Colonic mucosa (tissue), 4 donors: ENCODE data around the gene HOXB13. TPM values are rescaled to one million over a fixed set of nuclear protein-coding genes. Genes with fewer than 3 reads are reported as not detected.

Experiments
- DNase-seq: peaks from one replicate; pipeline ENCODE4 v3.0.0-alpha.2; 2020
- H3K27ac ChIP-seq: fragments of 200-600 bp; one replicate; pipeline ENCODE4 v1.8.0; 2021
- H3K27me3 ChIP-seq: fragments of 200-600 bp; one replicate; pipeline ENCODE4 v1.8.0; 2021
- H3K36me3 ChIP-seq: fragments of 200-600 bp; one replicate; pipeline ENCODE4 v1.8.0; 2021
- H3K4me1 ChIP-seq: fragments of 200-600 bp; one replicate; pipeline ENCODE4 v1.8.0; 2021; ENCODE audit warnings: mild to moderate bottlenecking
- H3K4me3 ChIP-seq: fragments of 200-600 bp; one replicate; pipeline ENCODE4 v1.8.0; 2021
- H3K9ac ChIP-seq, 2 donors: one replicate each; pipeline ENCODE4 v1.7.0; 2013; ENCODE audit warnings: control low read depth in 2 of 2, low read depth in 2 of 2, low read length in 2 of 2
- H3K9me3 ChIP-seq: fragments of 200-600 bp; one replicate; pipeline ENCODE4 v1.8.0; 2021
- intact Hi-C: fragments of 100-400 bp; cut with DNase I; formaldehyde crosslinking; loops from one replicate; pipeline ENCODE4 v1.14.1; 2022
- total RNA-seq, 2 donors: library from RNA; stranded (reverse); fragmentation: NEBNext Ultra II Directional in 1 of 2; extraction: Animal tissue kit (Norgen Biotek cat#: 25700) in 1 of 2; gene quantifications; one replicate each; pipeline ENCODE4 v1.2.1, GENCODE V29; 2021
- TF ChIP-seq, protein P1 (sequence below): fragments of 200-600 bp; IDR thresholded peaks from one replicate; pipeline ENCODE4 v1.8.0; 2022; ENCODE audit warnings: antibody characterized with exemption, mild to moderate bottlenecking
- donor health status: healthy.
- donor health status: DM: no; HTN: no; CAD: no.
- donor health status: DM: no; HTN: no; CAD: no.

The HOXB13 gene
- total RNA-seq, 2 donors from 2014 or later, result 82.9 to 122 TPM

DNA sequence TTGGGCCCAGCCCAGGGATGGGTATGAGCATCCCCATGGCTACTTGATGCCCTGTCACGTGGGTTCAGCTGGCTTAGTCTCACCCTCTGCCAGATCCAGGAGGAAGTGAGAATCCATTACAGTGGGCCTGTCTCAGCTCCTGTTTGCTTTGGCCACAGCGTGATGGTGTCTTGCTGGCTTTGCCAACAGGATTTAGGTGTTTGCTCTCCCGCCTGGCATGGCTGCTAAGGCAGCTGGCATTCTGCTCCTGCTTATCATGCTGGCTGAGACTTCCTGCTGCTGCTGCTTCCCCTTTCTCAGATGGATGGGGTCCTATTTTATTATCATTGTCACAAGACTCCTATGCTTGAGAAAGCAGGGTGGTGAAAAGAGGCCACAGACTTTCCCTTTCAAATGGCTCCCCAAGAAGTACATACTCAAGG is 28.3 kb upstream of the HOXB13 start:
- H3K4me1 ChIP-seq, result no peaks in the 10 kb centered on the region
- H3K4me3 ChIP-seq, result no peak overlapping the region
- no peaks in the 10 kb centered on the region for H3K36me3 ChIP-seq
- H3K9ac ChIP-seq, result no peak overlapping the region
- DNase-seq, result peak; percentile 67
- intact Hi-C loops, result no loop called here
- peak overlapping the region; percentile 45 for H3K27ac ChIP-seq
- TF ChIP-seq, protein P1, sequence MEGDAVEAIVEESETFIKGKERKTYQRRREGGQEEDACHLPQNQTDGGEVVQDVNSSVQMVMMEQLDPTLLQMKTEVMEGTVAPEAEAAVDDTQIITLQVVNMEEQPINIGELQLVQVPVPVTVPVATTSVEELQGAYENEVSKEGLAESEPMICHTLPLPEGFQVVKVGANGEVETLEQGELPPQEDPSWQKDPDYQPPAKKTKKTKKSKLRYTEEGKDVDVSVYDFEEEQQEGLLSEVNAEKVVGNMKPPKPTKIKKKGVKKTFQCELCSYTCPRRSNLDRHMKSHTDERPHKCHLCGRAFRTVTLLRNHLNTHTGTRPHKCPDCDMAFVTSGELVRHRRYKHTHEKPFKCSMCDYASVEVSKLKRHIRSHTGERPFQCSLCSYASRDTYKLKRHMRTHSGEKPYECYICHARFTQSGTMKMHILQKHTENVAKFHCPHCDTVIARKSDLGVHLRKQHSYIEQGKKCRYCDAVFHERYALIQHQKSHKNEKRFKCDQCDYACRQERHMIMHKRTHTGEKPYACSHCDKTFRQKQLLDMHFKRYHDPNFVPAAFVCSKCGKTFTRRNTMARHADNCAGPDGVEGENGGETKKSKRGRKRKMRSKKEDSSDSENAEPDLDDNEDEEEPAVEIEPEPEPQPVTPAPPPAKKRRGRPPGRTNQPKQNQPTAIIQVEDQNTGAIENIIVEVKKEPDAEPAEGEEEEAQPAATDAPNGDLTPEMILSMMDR, result no peak
- H3K27me3 ChIP-seq, result peaks cover 26% of the 10 kb centered on the region
- no peaks in the 10 kb centered on the region for H3K9me3 ChIP-seq

DNA sequence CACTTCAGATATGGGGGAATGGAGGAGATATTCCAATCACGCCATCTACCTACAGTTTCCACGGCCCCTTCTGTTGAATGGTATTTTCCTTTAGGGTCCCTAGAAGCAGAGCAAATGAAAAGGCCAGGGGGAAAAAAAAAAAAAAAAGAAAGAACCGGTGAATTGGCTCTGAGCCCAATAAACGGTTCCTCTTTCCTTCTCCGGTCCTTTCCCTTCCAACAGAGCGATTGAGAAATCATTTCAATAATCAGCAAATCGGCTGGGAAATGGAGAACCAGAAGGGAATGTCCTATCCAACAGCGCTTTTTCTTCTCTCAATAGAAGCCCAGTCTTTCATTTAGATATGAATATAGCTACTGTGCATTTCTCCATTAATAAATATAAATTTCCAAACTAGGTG is 26.8 kb upstream of the HOXB13 start:
- no peak overlapping the region for H3K9ac ChIP-seq
- TF ChIP-seq, protein P1, result no peak
- H3K4me1 ChIP-seq, result no peaks in the 10 kb centered on the region
- DNase-seq, result no peak
- H3K27me3 ChIP-seq, result peaks cover 38% of the 10 kb centered on the region
- intact Hi-C loops, result no loop called here
- H3K9me3 ChIP-seq, result no peaks in the 10 kb centered on the region
- no peak overlapping the region for H3K4me3 ChIP-seq
- H3K27ac ChIP-seq, result no peak overlapping the region
- H3K36me3 ChIP-seq, result no peaks in the 10 kb centered on the region

DNA sequence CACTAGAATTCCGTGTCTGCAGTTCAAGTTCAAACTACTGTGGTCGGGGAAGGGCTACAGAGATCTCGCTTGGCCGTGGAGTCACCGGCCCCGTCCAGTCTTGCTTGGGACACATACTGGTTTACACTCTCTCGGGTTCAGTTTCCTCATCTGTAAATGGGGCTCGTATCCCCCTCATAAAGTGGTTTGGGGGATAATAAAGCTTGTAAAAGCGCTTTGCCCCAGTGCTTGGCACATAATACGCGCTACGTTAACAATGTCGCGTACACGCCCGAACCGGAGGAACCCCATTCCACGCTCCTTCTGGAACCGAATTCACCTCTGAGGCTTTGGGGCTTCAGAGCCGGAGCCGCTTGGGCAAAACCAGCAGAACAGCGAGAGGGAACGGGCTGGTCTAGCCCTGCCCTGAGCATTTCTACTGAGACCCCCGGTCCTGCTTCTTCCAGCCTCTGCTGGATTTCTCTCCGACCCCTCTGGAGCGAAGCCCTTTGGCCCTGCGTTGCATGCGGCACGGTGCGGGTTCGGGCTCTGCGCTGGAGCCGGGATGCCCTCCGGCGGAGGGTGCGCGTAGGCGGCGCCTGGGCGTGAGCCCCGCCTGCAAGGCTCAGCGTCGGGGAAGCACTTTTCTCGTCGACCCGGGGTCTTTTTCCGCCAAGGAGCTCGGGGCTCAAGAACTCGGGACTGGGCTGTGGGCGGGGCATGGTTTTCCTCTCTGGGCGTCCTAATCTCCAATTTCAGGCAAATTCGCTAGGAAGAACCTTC is 26.1 kb upstream of the HOXB13 start:
- H3K9ac ChIP-seq, result no peak overlapping the region
- H3K27me3 ChIP-seq, result peaks cover 45% of the 10 kb centered on the region
- H3K9me3 ChIP-seq, result no peaks in the 10 kb centered on the region
- no peaks in the 10 kb centered on the region for H3K36me3 ChIP-seq
- H3K27ac ChIP-seq, result no peak overlapping the region
- no peak for DNase-seq
- no peaks in the 10 kb centered on the region for H3K4me1 ChIP-seq
- TF ChIP-seq, protein P1, result no peak
- intact Hi-C loops, result no loop called here
- no peak overlapping the region for H3K4me3 ChIP-seq

DNA sequence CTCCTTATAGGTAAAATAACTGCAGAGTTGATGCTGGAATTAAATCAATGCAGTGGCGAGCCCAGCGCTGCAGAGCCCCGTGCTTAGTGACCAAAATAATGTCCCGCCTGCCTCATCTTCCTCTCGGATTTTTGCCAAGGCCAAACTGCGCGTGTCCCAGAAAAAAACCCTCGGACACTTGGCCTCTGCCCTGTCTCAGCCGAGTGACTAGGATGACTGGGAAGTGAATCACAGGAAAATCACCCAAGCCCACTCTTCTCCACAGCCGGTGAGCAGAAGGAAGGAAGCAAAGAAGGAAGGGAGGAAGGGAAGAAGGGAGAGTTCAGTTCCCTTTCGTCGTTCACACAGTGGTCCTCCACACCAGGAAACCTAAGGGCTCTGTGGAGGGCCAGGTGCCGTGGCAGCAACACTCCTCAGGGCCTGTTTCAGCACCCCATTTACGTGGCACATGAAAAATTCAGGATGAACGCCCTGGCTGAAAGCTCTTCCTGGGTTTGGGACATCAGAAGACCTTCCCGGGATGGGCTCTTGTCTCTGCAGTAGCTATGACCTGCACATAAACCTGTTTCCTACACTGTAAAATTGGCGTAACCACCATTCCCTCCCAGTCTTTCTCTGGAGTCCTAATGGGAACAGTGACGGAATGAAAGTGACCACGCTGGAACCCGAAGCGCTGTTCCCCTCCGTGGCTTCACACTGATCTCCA is 25.4 kb upstream of the HOXB13 start:
- Histone ChIP-seq H3K9me3 (no peaks in the 10 kb centered on the region), H3K4me3 (no peak overlapping the region), H3K9ac (no peak overlapping the region), H3K4me1 (no peaks in the 10 kb centered on the region), H3K27me3 (peaks cover 49% of the 10 kb centered on the region), H3K36me3 (no peaks in the 10 kb centered on the region), H3K27ac (no peak overlapping the region)
- DNase-seq, result no peak
- intact Hi-C loops, result no loop called here
- TF ChIP-seq, protein P1, result no peak

DNA sequence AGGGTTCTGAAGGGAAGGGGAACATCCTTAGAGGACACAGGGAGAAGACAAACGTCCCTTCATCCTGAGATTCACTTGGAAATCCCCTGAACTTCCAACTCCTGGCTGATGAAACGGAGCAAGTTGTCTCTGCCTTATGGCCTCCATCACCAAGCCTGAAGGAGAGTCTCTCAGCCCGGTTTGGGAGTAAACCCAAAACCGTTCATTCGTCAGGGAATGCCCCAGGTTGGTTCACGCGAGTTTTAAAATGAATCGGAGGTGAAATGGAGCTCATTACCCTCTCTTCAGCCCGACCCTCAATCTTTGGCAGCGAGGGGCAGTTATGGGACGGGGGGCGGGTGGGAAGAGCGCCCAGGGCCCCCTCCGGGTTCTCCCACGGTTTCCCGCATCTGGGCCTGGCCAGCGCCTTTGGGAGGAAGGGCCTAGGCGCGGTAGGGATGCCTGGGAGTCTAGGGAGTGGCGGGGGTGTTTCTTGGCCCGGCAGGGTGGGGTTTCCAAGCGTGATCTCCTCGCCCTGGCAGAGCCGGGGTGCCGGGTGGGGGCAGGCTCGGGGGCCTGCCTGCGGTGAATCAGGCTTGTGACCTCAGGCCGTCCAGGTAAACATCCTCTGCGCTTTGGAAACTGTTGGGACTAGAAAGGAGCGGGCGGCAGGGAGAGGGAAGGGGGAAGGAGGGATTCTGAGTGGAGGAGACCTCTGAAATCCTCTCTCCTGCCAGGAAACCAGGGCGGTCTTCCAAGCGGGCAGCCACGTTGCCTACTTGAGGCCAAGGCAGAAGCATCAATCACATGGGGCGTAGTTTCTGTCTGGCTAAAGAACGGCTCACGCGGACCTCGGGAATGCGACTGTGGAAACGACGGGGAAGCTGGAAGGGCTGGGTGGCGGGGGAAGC is 24.1 kb upstream of the HOXB13 start:
- TF ChIP-seq, protein P1, result no peak
- no peak overlapping the region for H3K4me3 ChIP-seq
- H3K9me3 ChIP-seq, result no peaks in the 10 kb centered on the region
- no peaks in the 10 kb centered on the region for H3K4me1 ChIP-seq
- H3K9ac ChIP-seq, result no peak overlapping the region
- H3K27ac ChIP-seq, result no peak overlapping the region
- H3K36me3 ChIP-seq, result no peaks in the 10 kb centered on the region
- DNase-seq, result no peak
- intact Hi-C loops, result no loop called here
- peaks cover 59% of the 10 kb centered on the region for H3K27me3 ChIP-seq
